Left ventricle myocardium inferior (tissue), 1 donor: Measurements from ENCODE around the gene EMID1. TPM values are rescaled to one million over a fixed set of nuclear protein-coding genes. Genes with fewer than 3 reads are reported as not detected.

Source experiments
- DNase-seq: peaks from one replicate; pipeline ENCODE4 v3.0.0-alpha.2; 2020
- H3K27ac ChIP-seq: fragments of 200-600 bp; replicated peaks from 2 replicates; pipeline ENCODE4 v1.8.0; 2021
- H3K27me3 ChIP-seq: fragments of 200-600 bp; 2 replicates; pipeline ENCODE4 v1.8.0; 2021; ENCODE audit warnings: low read depth
- H3K36me3 ChIP-seq: fragments of 200-600 bp; 2 replicates; pipeline ENCODE4 v1.8.0; 2021
- H3K4me1 ChIP-seq: fragments of 200-600 bp; 2 replicates; pipeline ENCODE4 v1.8.0; 2021
- H3K4me3 ChIP-seq: fragments of 200-600 bp; 2 replicates; pipeline ENCODE4 v1.8.0; 2021; ENCODE audit warnings: mild to moderate bottlenecking, moderate library complexity
- H3K9me3 ChIP-seq: fragments of 200-600 bp; replicated peaks from 2 replicates; pipeline ENCODE4 v1.8.0; 2021
- intact Hi-C: fragments of 100-400 bp; cut with micrococcal nuclease; formaldehyde crosslinking; loops from one replicate; pipeline ENCODE4 v1.11.0; 2022
- total RNA-seq: library from RNA; stranded (reverse); fragmentation: NEBNext Ultra II Directional; extraction: Animal tissue kit (Norgen Biotek cat#: 25700); gene quantifications from one replicate; pipeline ENCODE4 v1.2.1, GENCODE V29; 2021
- TF ChIP-seq, protein P1 (sequence below): fragments of 200-600 bp; IDR thresholded peaks from 2 replicates; pipeline ENCODE4 v1.8.0; 2021; ENCODE audit warnings: antibody characterized with exemption, mild to moderate bottlenecking, borderline replicate concordance
- donor health status: DM: no; HTN: yes; CAD: no; lungs with severe emphysema.

EMID1 gene
- total RNA-seq, 1 donor from 2014 or later = 0.74 TPM

- Histone ChIP-seq H3K27ac (no peak overlapping the region), H3K27me3 (no peaks in the 10 kb centered on the region), H3K4me1 (no peaks in the 10 kb centered on the region), H3K4me3 (no peak overlapping the region), H3K9me3 (no peaks in the 10 kb centered on the region), H3K36me3 (no peaks in the 10 kb centered on the region)
- intact Hi-C loops = no loop called here
- TF ChIP-seq, protein P1, sequence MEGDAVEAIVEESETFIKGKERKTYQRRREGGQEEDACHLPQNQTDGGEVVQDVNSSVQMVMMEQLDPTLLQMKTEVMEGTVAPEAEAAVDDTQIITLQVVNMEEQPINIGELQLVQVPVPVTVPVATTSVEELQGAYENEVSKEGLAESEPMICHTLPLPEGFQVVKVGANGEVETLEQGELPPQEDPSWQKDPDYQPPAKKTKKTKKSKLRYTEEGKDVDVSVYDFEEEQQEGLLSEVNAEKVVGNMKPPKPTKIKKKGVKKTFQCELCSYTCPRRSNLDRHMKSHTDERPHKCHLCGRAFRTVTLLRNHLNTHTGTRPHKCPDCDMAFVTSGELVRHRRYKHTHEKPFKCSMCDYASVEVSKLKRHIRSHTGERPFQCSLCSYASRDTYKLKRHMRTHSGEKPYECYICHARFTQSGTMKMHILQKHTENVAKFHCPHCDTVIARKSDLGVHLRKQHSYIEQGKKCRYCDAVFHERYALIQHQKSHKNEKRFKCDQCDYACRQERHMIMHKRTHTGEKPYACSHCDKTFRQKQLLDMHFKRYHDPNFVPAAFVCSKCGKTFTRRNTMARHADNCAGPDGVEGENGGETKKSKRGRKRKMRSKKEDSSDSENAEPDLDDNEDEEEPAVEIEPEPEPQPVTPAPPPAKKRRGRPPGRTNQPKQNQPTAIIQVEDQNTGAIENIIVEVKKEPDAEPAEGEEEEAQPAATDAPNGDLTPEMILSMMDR = no peak
- no peak for DNase-seq
Measured at GRCh38 chr22:29163808-29164207, 41.9 kb upstream of the EMID1 start.

DNA sequence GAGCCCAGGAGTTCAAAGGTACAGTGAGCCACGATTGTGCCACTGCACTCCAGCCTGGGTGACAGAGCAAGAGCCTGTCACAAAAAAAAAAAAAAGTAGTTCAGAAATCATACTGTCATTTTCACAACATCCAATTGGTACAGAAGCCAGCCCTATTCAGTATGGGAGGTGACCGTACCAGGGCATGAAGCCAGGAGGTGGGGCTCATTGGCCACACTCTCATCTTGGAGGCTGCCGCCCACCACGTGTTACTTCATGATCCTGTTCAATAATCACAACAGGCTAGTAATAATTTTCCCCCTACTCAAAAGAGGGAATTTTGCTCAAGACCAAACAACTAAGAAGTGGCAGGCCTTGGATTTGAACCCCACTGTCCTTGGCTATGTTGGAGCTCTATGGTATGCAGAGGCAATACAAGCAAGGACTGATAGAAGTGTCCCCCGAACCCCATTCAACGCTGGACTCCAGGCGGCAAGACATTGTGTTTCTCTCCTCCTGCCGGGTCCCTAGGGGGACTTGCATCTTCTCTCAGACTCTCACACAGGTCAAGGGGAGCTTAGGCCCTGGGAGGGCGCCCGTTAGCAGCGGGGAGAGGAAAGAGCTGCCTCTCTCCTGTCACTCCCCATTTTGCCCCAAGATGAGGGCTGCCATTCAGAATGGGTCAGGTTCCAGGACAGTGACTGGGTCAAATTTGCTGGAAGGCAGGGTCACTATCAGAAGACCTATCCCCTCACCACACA, 40.2 kb upstream of the EMID1 start:
- Histone ChIP-seq H3K27me3 (no peaks in the 10 kb centered on the region), H3K36me3 (no peaks in the 10 kb centered on the region), H3K27ac (no peak overlapping the region), H3K4me1 (no peaks in the 10 kb centered on the region), H3K4me3 (no peak overlapping the region), H3K9me3 (no peaks in the 10 kb centered on the region)
- intact Hi-C loops = no loop called here
- no peak for DNase-seq
- TF ChIP-seq, protein P1 = no peak

DNA sequence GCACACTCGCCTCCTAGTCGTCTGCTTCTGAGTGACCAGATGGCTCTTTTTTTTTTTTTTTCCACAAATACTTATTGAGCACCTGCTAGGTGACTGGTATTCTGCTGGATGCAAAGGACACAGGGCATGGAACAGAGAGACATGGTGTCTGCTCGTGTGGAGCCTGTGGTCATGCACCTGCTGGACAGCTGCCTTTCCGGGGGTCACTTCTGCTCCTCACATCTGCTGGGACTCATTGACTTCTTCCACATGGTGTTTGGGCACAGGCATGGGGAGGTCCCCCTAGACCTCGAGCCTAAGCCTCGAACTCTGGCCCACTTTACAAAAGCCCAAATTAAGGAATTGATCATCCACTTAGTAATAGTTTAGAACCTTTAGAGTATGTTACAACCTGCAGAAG, 39.5 kb upstream of the EMID1 start:
- intact Hi-C loops = no loop called here
- TF ChIP-seq, protein P1 = no peak
- H3K4me1 ChIP-seq = no peaks in the 10 kb centered on the region
- H3K36me3 ChIP-seq = no peaks in the 10 kb centered on the region
- no peak overlapping the region for H3K4me3 ChIP-seq
- H3K9me3 ChIP-seq = no peaks in the 10 kb centered on the region
- H3K27me3 ChIP-seq = no peaks in the 10 kb centered on the region
- H3K27ac ChIP-seq = no peak overlapping the region
- DNase-seq = no peak

GRCh38 chr22:29167032-29167911, 38.4 kb upstream of the EMID1 start:
- no peaks in the 10 kb centered on the region for H3K4me1 ChIP-seq
- TF ChIP-seq, protein P1 = no peak
- no peaks in the 10 kb centered on the region for H3K27me3 ChIP-seq
- H3K4me3 ChIP-seq = no peak overlapping the region
- H3K9me3 ChIP-seq = no peaks in the 10 kb centered on the region
- intact Hi-C loops = no loop called here
- no peak for DNase-seq
- no peaks in the 10 kb centered on the region for H3K36me3 ChIP-seq
- no peak overlapping the region for H3K27ac ChIP-seq

GRCh38 chr22:29171721-29172120, 34.0 kb upstream of the EMID1 start:
- Histone ChIP-seq H3K4me1 (no peaks in the 10 kb centered on the region), H3K9me3 (peaks cover 39% of the 10 kb centered on the region), H3K27me3 (no peaks in the 10 kb centered on the region), H3K4me3 (no peak overlapping the region), H3K27ac (no peak overlapping the region), H3K36me3 (no peaks in the 10 kb centered on the region)
- intact Hi-C loops = no loop called here
- TF ChIP-seq, protein P1 = no peak
- DNase-seq = no peak
